GM12878 (cell line): ENCODE results near the gene LIG1. TPM values are rescaled to one million over a fixed set of nuclear protein-coding genes. Genes with fewer than 3 reads are reported as not detected.

ENCODE experiments used
- BRCA1 ChIP-seq: IDR thresholded peaks from 2 replicates; pipeline ENCODE4 v1.6.1; 2011; ENCODE audit warnings: low read depth, low read length, improper control_type of control experiment
- HDGF ChIP-seq: fragments of 450-650 bp; IDR thresholded peaks from 2 replicates; pipeline ENCODE4 v1.6.1; 2016; ENCODE audit warnings: antibody characterized with exemption
- NFIC ChIP-seq: IDR thresholded peaks from 2 replicates; pipeline ENCODE4 v1.6.1; 2012; ENCODE audit warnings: low read depth, mild to moderate bottlenecking, inconsistent platforms, low read length, moderate library complexity
- RBBP5 ChIP-seq: fragments of 200-600 bp; sonication (generic); conservative IDR thresholded peaks from 2 replicates; pipeline ENCODE4 v1.6.1; 2016
- SIX5 ChIP-seq: IDR thresholded peaks from 2 replicates; pipeline ENCODE4 v1.6.1; 2011; ENCODE audit warnings: mild to moderate bottlenecking, low read depth, low read length, moderate library complexity; ENCODE audit not compliant: severe bottlenecking
- SPI1 ChIP-seq: IDR thresholded peaks from 2 replicates; pipeline ENCODE4 v1.6.1; 2011; ENCODE audit warnings: low read depth, mild to moderate bottlenecking, low read length, moderate library complexity, borderline replicate concordance; ENCODE audit not compliant: insufficient read depth
- SREBF2 ChIP-seq: IDR thresholded peaks from 2 replicates; pipeline ENCODE4 v1.6.1; 2012; ENCODE audit warnings: mild to moderate bottlenecking, low read length
- polyA plus RNA-seq, 11 experiments: library from polyadenylated mRNA; depleted of rRNA in 4 of 11; unstranded in 6 of 11; stranded (reverse) in 5 of 11; fragments of >200 nt; fragmentation: Nextera tagmentation in 4 of 11; fragmentation: Illumina TruSeq in 1 of 11; extraction: Ambion mirVana in 4 of 11; extraction: Trizol in 1 of 11; gene quantifications; 1 replicate in 1 of 11; 2 replicates in 10 of 11; pipeline versions ENCODE4 v1.2.1 to v1.2.3, GENCODE V29; 2011 to 2016; ENCODE audit warnings: inconsistent platforms in 2 of 11, missing spikeins in 2 of 11, low read depth in 1 of 11
- total RNA-seq, 4 experiments: library from RNA; depleted of rRNA in 3 of 4; stranded (reverse); fragments of >200 nt in 3 of 4; fragmentation: Illumina TruSeq in 1 of 4; extraction: Trizol in 1 of 4; gene quantifications; 2 replicates each; pipeline versions ENCODE4 v1.2.1 to v1.2.3, GENCODE V29; 2013 to 2021
- TF ChIP-seq, protein P1 (sequence below), 3 experiments: IDR thresholded peaks in 2 of 3; conservative IDR thresholded peaks in 1 of 3; 2 replicates each; pipeline ENCODE4 v1.5.1; 2011; ENCODE audit warnings: low read depth in 3 of 3, low read length in 3 of 3, mild to moderate bottlenecking in 3 of 3, control low read depth in 2 of 3, moderate library complexity in 2 of 3, inconsistent platforms in 1 of 3, mixed read lengths in 1 of 3; ENCODE audit not compliant: control insufficient read depth in 2 of 3, insufficient read depth in 1 of 3; ENCODE audit errors: extremely low read depth in 1 of 3
- TF ChIP-seq, protein P2 (sequence below): fragments of 450-650 bp; IDR thresholded peaks from 2 replicates; pipeline ENCODE4 v1.6.1; 2017; ENCODE audit warnings: mild to moderate bottlenecking, moderate library complexity
- TF ChIP-seq, protein P3 (sequence below): fragments of 450-650 bp; IDR thresholded peaks from 2 replicates; pipeline ENCODE4 v1.6.1; 2017; ENCODE audit warnings: low read depth, mild to moderate bottlenecking, moderate library complexity
- TF ChIP-seq, protein P4 (sequence below): IDR thresholded peaks from 2 replicates; pipeline ENCODE4 v1.6.1; 2011; ENCODE audit warnings: low read depth, mild to moderate bottlenecking, low read length, moderate library complexity, borderline replicate concordance; ENCODE audit errors: extremely low read depth
- TF ChIP-seq, protein P5 (sequence below): fragments of 450-650 bp; IDR thresholded peaks from 2 replicates; pipeline ENCODE4 v1.6.1; 2018; ENCODE audit warnings: borderline replicate concordance, mild to moderate bottlenecking; ENCODE audit not compliant: partially characterized antibody
- TF ChIP-seq, protein P6 (sequence below): fragments of 450-650 bp; formaldehyde crosslinking; IDR thresholded peaks from 2 replicates; pipeline ENCODE4 v1.4.0; 2022; ENCODE audit warnings: mild to moderate bottlenecking, moderate library complexity

LIG1 gene
- total and polyA plus RNA-seq, 10 of the 15 experiments (the other 5 are each of a cell fraction or from before 2014, with no cell fraction given), result 7.8 to 117 (median 73.7) TPM

DNA sequence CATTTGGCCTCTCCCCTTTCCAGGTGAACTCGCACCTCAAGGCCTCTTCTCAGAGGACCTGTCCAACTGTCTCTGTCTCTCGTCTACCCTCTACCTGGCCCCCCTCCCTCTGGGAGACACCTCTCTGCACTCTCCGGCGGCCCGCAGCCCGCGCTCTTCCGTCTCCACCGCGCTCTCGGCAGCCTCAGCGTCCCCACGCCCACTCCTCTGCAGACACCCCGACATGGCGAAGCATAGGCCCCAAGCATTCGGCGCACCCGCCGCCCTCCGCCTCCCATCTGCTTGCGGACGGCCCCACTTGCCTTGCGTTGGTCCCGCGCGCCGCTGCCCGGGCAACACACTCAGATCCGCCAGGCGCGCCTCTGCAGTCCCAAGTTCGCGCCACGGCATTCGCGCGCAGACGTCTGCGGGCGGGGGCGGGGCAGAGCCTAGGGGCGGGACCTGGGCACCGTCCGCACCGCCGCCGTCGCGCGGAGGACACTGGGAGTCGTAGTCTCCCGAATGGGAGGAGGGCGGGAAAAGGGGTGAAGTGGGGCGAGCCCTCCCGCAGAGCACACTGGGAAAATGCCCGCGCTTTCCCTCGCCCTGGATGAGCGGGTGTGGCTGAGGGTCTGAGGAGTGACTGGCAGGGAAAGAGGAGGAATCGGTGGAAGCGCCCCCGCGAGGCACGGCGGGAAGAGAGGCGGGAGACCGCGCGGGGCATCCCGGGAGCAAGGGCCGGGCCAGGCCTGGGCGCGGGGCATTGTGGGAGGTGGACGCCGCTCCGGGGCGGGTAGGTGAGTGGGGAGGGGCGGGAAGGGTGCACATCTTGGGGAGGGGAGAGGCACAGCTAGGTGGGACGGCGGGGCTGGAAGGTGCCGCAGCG is at the start of gene LIG1, which contains the start of gene ZSWIM9 (continued):
- TF ChIP-seq, protein P1, sequence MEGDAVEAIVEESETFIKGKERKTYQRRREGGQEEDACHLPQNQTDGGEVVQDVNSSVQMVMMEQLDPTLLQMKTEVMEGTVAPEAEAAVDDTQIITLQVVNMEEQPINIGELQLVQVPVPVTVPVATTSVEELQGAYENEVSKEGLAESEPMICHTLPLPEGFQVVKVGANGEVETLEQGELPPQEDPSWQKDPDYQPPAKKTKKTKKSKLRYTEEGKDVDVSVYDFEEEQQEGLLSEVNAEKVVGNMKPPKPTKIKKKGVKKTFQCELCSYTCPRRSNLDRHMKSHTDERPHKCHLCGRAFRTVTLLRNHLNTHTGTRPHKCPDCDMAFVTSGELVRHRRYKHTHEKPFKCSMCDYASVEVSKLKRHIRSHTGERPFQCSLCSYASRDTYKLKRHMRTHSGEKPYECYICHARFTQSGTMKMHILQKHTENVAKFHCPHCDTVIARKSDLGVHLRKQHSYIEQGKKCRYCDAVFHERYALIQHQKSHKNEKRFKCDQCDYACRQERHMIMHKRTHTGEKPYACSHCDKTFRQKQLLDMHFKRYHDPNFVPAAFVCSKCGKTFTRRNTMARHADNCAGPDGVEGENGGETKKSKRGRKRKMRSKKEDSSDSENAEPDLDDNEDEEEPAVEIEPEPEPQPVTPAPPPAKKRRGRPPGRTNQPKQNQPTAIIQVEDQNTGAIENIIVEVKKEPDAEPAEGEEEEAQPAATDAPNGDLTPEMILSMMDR (IDR thresholded peaks at IDR 0.05 in 2 of 3, conservative IDR thresholded peaks at IDR 0.05 in 1 of 3; ENCODE audit: control insufficient read depth in 2 of 3, extremely low read depth in 1 of 3, insufficient read depth in 1 of 3, low read depth in 3 of 3, low read length in 3 of 3), result no peak
- TF ChIP-seq NFIC (no peak), RBBP5 (no peak), SREBF2 (no peak), HDGF (peak; percentile 76; the same call in 1 of the 2 replicates), BRCA1 (no peak), SPI1 (no peak), SIX5 (peak; percentile 72)
- TF ChIP-seq, protein P2, sequence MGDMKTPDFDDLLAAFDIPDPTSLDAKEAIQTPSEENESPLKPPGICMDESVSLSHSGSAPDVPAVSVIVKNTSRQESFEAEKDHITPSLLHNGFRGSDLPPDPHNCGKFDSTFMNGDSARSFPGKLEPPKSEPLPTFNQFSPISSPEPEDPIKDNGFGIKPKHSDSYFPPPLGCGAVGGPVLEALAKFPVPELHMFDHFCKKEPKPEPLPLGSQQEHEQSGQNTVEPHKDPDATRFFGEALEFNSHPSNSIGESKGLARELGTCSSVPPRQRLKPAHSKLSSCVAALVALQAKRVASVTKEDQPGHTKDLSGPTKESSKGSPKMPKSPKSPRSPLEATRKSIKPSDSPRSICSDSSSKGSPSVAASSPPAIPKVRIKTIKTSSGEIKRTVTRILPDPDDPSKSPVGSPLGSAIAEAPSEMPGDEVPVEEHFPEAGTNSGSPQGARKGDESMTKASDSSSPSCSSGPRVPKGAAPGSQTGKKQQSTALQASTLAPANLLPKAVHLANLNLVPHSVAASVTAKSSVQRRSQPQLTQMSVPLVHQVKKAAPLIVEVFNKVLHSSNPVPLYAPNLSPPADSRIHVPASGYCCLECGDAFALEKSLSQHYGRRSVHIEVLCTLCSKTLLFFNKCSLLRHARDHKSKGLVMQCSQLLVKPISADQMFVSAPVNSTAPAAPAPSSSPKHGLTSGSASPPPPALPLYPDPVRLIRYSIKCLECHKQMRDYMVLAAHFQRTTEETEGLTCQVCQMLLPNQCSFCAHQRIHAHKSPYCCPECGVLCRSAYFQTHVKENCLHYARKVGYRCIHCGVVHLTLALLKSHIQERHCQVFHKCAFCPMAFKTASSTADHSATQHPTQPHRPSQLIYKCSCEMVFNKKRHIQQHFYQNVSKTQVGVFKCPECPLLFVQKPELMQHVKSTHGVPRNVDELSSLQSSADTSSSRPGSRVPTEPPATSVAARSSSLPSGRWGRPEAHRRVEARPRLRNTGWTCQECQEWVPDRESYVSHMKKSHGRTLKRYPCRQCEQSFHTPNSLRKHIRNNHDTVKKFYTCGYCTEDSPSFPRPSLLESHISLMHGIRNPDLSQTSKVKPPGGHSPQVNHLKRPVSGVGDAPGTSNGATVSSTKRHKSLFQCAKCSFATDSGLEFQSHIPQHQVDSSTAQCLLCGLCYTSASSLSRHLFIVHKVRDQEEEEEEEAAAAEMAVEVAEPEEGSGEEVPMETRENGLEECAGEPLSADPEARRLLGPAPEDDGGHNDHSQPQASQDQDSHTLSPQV, result peak; percentile 99
- TF ChIP-seq, protein P3, sequence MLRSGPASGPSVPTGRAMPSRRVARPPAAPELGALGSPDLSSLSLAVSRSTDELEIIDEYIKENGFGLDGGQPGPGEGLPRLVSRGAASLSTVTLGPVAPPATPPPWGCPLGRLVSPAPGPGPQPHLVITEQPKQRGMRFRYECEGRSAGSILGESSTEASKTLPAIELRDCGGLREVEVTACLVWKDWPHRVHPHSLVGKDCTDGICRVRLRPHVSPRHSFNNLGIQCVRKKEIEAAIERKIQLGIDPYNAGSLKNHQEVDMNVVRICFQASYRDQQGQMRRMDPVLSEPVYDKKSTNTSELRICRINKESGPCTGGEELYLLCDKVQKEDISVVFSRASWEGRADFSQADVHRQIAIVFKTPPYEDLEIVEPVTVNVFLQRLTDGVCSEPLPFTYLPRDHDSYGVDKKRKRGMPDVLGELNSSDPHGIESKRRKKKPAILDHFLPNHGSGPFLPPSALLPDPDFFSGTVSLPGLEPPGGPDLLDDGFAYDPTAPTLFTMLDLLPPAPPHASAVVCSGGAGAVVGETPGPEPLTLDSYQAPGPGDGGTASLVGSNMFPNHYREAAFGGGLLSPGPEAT, result 0 out of 2 replicates have a peak, but pooled peaks have one; percentile 9
- TF ChIP-seq, protein P4, sequence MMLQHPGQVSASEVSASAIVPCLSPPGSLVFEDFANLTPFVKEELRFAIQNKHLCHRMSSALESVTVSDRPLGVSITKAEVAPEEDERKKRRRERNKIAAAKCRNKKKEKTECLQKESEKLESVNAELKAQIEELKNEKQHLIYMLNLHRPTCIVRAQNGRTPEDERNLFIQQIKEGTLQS, result no peak
- TF ChIP-seq, protein P5, sequence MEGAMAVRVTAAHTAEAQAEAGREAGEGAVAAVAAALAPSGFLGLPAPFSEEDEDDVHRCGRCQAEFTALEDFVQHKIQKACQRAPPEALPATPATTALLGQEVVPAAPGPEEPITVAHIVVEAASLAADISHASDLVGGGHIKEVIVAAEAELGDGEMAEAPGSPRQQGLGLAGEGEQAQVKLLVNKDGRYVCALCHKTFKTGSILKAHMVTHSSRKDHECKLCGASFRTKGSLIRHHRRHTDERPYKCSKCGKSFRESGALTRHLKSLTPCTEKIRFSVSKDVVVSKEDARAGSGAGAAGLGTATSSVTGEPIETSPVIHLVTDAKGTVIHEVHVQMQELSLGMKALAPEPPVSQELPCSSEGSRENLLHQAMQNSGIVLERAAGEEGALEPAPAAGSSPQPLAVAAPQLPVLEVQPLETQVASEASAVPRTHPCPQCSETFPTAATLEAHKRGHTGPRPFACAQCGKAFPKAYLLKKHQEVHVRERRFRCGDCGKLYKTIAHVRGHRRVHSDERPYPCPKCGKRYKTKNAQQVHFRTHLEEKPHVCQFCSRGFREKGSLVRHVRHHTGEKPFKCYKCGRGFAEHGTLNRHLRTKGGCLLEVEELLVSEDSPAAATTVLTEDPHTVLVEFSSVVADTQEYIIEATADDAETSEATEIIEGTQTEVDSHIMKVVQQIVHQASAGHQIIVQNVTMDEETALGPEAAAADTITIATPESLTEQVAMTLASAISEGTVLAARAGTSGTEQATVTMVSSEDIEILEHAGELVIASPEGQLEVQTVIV, result peak; percentile 45
- TF ChIP-seq, protein P6, sequence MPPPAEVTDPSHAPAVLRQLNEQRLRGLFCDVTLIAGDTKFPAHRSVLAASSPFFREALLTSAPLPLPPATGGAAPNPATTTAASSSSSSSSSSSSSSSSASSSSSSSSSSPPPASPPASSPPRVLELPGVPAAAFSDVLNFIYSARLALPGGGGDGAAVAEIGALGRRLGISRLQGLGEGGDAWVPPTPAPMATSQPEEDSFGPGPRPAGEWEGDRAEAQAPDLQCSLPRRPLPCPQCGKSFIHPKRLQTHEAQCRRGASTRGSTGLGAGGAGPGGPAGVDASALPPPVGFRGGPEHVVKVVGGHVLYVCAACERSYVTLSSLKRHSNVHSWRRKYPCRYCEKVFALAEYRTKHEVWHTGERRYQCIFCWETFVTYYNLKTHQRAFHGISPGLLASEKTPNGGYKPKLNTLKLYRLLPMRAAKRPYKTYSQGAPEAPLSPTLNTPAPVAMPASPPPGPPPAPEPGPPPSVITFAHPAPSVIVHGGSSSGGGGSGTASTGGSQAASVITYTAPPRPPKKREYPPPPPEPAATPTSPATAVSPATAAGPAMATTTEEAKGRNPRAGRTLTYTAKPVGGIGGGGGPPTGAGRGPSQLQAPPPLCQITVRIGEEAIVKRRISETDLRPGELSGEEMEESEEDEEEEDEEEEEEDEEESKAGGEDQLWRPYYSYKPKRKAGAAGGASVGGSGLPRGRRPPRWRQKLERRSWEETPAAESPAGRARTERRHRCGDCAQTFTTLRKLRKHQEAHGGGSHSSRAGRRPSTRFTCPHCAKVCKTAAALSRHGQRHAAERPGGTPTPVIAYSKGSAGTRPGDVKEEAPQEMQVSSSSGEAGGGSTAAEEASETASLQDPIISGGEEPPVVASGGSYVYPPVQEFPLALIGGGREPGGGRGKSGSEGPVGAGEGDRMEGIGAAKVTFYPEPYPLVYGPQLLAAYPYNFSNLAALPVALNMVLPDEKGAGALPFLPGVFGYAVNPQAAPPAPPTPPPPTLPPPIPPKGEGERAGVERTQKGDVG (CRISPR knock-in tag), result no peak
